HepG2 (cell line): ENCODE measurements around the gene L1CAM. TPM values are rescaled to one million over a fixed set of nuclear protein-coding genes. Genes with fewer than 3 reads are reported as not detected.

ENCODE experiments used
- ATAC-seq: fragments of 200-7000 bp; cut with Tn5 transposase; 3 replicates; pipeline ENCODE4 v1.9.1; 2020; ENCODE audit warnings: mild to moderate bottlenecking, moderate library complexity
- BruUV-seq: library from RNA; stranded (reverse); fragments of 400-500 nt; replicated peaks from 2 replicates; lab custom pipeline; 2021; lab: Mats Ljungman, UMichigan
- CTCF ChIA-PET: fragments of 300-600 bp; formaldehyde crosslinking; extraction: SDS; loops from one replicate; lab custom pipeline; 2021; ENCODE audit warnings: low total read pairs, inconsistent platforms, low intra/inter-chr PET ratio; lab: Yijun Ruan, JAX
- POLR2A ChIA-PET: fragments of 350-600 bp; sonication (Branson Sonifier 250); formaldehyde crosslinking; loops from one replicate; lab custom pipeline; 2020; ENCODE audit warnings: antibody characterized with exemption, inconsistent platforms; lab: Yijun Ruan, JAX
- DNase-seq: peaks from one replicate; pipeline ENCODE4 v3.0.0-alpha.2; 2015; ENCODE audit warnings: low spot score
- FAIRE-seq: peaks from 3 replicates; lab custom pipeline; 2011; peaks lifted over from hg19 to GRCh38; lab: Jason Lieb, UNC
- H2AFZ ChIP-seq: one replicate; pipeline ENCODE4 v1.6.1; 2011; ENCODE audit warnings: low read length, inconsistent platforms
- H3K27ac ChIP-seq: fragments of 300-600 bp; 3 replicates; pipeline ENCODE4 v1.8.0; 2011; ENCODE audit warnings: mixed run types, mild to moderate bottlenecking, mixed read lengths, low read length, inconsistent platforms; ENCODE audit not compliant: insufficient read depth; ENCODE audit errors: extremely low read length
- H3K27me3 ChIP-seq, 2 experiments: fragments of 200-600 bp in 1 of 2; 2 replicates in 1 of 2; 3 replicates in 1 of 2; pipeline versions ENCODE4 v1.6.0 to v1.8.0; 2011; ENCODE audit warnings: low read length in 2 of 2, mild to moderate bottlenecking in 2 of 2, moderate library complexity in 2 of 2, inconsistent platforms in 1 of 2; ENCODE audit not compliant: insufficient read depth in 2 of 2, control insufficient read depth in 1 of 2
- H3K36me3 ChIP-seq, 2 experiments: fragments of 200-600 bp in 1 of 2; replicated peaks in 1 of 2; 2 replicates in 1 of 2; 3 replicates in 1 of 2; pipeline versions ENCODE4 v1.5.1 to v1.8.0; 2011; ENCODE audit warnings: low read length in 2 of 2, inconsistent platforms in 1 of 2; ENCODE audit not compliant: insufficient read depth in 2 of 2, control insufficient read depth in 1 of 2
- H3K4me1 ChIP-seq: 2 replicates; pipeline ENCODE4 v1.5.1; 2012; ENCODE audit warnings: low read length, inconsistent platforms; ENCODE audit not compliant: insufficient read depth
- H3K4me2 ChIP-seq: 2 replicates; pipeline ENCODE4 v1.6.0; 2011; ENCODE audit warnings: low read depth, low read length, inconsistent platforms
- H3K4me3 ChIP-seq, 3 experiments: fragments of 200-600 bp in 1 of 3; sonication (generic), shearing (Covaris generic) in 1 of 3; replicated peaks in 1 of 3; 2 replicates each; pipeline ENCODE4 v1.5.1; 2011 to 2016; ENCODE audit warnings: low read length in 3 of 3, inconsistent platforms in 2 of 3, low read depth in 2 of 3, mild to moderate bottlenecking in 2 of 3, control low read depth in 1 of 3, mixed read lengths in 1 of 3; ENCODE audit not compliant: insufficient read depth in 1 of 3
- H3K79me2 ChIP-seq: one replicate; pipeline ENCODE4 v1.6.1; 2011; ENCODE audit warnings: low read length, inconsistent platforms; ENCODE audit not compliant: insufficient read depth
- H3K9ac ChIP-seq: 2 replicates; pipeline ENCODE4 v1.6.0; 2011; ENCODE audit warnings: mild to moderate bottlenecking, low read depth, low read length, inconsistent platforms; ENCODE audit not compliant: insufficient read depth
- H3K9me3 ChIP-seq: 2 replicates; pipeline ENCODE4 v1.5.1; 2012; ENCODE audit warnings: mild to moderate bottlenecking, low read length
- H4K20me1 ChIP-seq: 2 replicates; pipeline ENCODE4 v1.6.0; 2011; ENCODE audit warnings: inconsistent platforms, mild to moderate bottlenecking, low read length, moderate library complexity; ENCODE audit not compliant: insufficient read depth
- AGO2 ChIP-seq: fragments of 200-400 bp; formaldehyde crosslinking; optimal IDR thresholded peaks from 2 replicates; pipeline ENCODE3; 2017; ENCODE audit warnings: mild to moderate bottlenecking, low read depth, low read length, moderate library complexity
- MIXL1 ChIP-seq: IDR thresholded peaks from 2 replicates; pipeline ENCODE4 v1.6.1; 2016
- whole genome bisulfite sequencing: methylation state at CpG from one replicate; pipeline ENCODE4 v1.1.6; 2017; ENCODE audit warnings: low lambda C conversion rate; 5-methylcytosine and 5-hydroxymethylcytosine counted together
- in situ Hi-C: cut with HindIII; loops from 2 replicates; pipeline ENCODE4 v1.10.0; 2017; ENCODE audit warnings: low pct_unique_long_range_greater_than_20kb; ENCODE audit not compliant: extremely low pct_ligation_motif_present
- intact Hi-C: fragments of 100-400 bp; cut with micrococcal nuclease; formaldehyde crosslinking; loops from one replicate; pipeline ENCODE4 v1.10.0; 2022; ENCODE audit not compliant: unreplicated experiment
- polyA plus RNA-seq, 8 experiments: library from polyadenylated mRNA; depleted of rRNA in 3 of 8; stranded (reverse) in 7 of 8; unstranded in 1 of 8; fragments of >200 nt; fragmentation: Illumina TruSeq in 4 of 8; extraction: Trizol in 4 of 8; gene quantifications; 2 replicates each; pipeline versions ENCODE4 v1.2.1 to v1.2.3, GENCODE V29; 2011 to 2016; ENCODE audit warnings: low read depth in 4 of 8, missing spikeins in 1 of 8, mixed read lengths in 1 of 8; ENCODE audit not compliant: insufficient read depth in 1 of 8
- total RNA-seq, 5 experiments: library from RNA; depleted of rRNA; stranded (reverse); fragments of >200 nt; fragmentation: Illumina TruSeq; extraction: Trizol; gene quantifications; 2 replicates each; pipeline ENCODE4 v1.2.3, GENCODE V29; 2016; ENCODE audit warnings: low read depth in 1 of 5
- TF ChIP-seq, protein P1 (sequence below): sonication (generic); formaldehyde crosslinking; IDR thresholded peaks from 2 replicates; pipeline ENCODE4 v1.4.0; 2020; ENCODE audit warnings: low read depth, missing genetic modification reagents

L1CAM gene
- total and polyA plus RNA-seq, 2 of the 13 experiments (the other 11 are each of a cell fraction or from before 2014, with no cell fraction given) = 1.4 to 2.0 TPM

DNA sequence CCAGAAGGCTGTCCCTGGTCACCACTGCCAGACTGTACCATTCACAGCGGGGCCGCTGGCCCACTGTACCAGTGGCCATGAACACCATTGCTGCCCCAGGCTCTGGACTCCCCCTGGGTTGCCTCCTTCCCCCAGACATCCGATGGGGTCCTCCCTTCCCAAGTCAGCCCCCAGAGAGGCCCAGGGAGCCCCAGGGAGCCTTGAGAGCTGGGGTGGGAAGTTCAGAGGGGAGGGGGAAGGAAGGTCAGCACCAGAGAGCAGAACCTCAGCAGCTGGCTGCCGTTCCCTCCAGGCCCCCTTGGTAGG lies 40.5 kb upstream of the L1CAM start:
- Histone ChIP-seq H3K9me3 (no peaks in the 10 kb centered on the region), H4K20me1 (no peaks in the 10 kb centered on the region), H3K4me1 (peaks cover 67% of the 10 kb centered on the region), H3K27ac (peak overlapping the region; percentile 89), H2AFZ (no peak overlapping the region), H3K4me2 (peak overlapping the region; percentile 76), H3K79me2 (no peaks in the 10 kb centered on the region), H3K4me3 (peak overlapping the region; percentile 30 to 79 (median 76); a peak in 3 of 6 replicates), H3K9ac (peak overlapping the region; percentile 89; the same call in 1 of the 2 replicates), H3K36me3 (peaks cover 1 to 5% of the 10 kb centered on the region in 2 experiments; a peak in 1 of 5 replicates), H3K27me3 (no peaks in the 10 kb centered on the region; a peak in 1 of 5 replicates)
- DNase-seq (no peak), ATAC-seq (no peak), FAIRE-seq (no peak)
- in situ Hi-C loops = no loop called here
- peak; percentile 18 for TF ChIP-seq AGO2
- no peak for TF ChIP-seq MIXL1 (CRISPR knock-in tag)
- TF ChIP-seq, protein P1, sequence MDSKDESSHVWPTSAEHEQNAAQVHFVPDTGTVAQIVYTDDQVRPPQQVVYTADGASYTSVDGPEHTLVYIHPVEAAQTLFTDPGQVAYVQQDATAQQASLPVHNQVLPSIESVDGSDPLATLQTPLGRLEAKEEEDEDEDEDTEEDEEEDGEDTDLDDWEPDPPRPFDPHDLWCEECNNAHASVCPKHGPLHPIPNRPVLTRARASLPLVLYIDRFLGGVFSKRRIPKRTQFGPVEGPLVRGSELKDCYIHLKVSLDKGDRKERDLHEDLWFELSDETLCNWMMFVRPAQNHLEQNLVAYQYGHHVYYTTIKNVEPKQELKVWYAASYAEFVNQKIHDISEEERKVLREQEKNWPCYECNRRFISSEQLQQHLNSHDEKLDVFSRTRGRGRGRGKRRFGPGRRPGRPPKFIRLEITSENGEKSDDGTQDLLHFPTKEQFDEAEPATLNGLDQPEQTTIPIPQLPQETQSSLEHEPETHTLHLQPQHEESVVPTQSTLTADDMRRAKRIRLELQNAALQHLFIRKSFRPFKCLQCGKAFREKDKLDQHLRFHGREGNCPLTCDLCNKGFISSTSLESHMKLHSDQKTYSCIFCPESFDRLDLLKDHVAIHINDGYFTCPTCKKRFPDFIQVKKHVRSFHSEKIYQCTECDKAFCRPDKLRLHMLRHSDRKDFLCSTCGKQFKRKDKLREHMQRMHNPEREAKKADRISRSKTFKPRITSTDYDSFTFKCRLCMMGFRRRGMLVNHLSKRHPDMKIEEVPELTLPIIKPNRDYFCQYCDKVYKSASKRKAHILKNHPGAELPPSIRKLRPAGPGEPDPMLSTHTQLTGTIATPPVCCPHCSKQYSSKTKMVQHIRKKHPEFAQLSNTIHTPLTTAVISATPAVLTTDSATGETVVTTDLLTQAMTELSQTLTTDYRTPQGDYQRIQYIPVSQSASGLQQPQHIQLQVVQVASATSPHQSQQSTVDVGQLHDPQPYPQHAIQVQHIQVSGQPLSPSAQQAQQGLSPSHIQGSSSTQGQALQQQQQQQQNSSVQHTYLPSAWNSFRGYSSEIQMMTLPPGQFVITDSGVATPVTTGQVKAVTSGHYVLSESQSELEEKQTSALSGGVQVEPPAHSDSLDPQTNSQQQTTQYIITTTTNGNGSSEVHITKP (CRISPR knock-in tag) = 0 out of 2 replicates have a peak, but pooled peaks have one; percentile 47
- CTCF ChIA-PET = no interaction called here
- no TSS peak for BruUV-seq
- intact Hi-C loops = no loop called here
- WGBS = no CpG with 5 or more reads among the region's 4 CpGs
- POLR2A ChIA-PET = interaction anchor here (0.7 to 4.2 kb wide), 8 partner anchors 9 to 300 kb away, joined by 3 to 82 read pairs (median 8); partner anchors contain the start of genes HCFC1, IDH3G, NAA10 and RENBP
